ENCODE data around the gene CHSY1.

The CHSY1 gene

DNA sequence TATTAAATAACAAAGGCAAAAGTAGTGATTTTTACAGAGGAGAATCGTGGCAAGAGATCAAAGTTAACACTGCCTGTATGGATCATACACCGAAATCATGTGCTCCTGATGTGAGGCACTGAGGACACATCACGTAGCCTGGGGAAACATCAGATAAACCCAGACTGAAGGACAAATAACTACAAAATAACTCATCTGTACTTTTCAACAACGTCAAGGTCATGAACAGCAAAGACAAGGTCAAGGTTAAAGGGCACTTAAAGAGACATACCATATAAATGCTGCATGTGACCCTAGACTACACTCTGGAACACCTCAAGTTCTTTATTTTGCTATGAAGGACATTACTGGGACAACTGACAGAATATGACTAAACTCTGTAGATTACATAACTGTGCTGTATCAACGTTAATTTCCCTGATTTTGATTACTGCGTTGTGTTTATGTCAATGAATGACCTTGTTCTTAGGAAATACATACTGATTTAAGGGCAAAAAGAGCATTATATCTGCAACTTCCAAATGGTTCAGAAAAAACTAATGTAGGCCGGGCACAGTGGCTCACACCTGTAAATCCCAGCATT, 48.1 kb downstream of the CHSY1 start:
- no peak for FAIRE-seq
- TF ChIP-seq POLR2A (IDR thresholded peaks at IDR 0.05; ENCODE audit: low read depth, low read length): no peak
- DNase-seq (ENCODE audit: insufficient read length, low spot score): no peak

DNA sequence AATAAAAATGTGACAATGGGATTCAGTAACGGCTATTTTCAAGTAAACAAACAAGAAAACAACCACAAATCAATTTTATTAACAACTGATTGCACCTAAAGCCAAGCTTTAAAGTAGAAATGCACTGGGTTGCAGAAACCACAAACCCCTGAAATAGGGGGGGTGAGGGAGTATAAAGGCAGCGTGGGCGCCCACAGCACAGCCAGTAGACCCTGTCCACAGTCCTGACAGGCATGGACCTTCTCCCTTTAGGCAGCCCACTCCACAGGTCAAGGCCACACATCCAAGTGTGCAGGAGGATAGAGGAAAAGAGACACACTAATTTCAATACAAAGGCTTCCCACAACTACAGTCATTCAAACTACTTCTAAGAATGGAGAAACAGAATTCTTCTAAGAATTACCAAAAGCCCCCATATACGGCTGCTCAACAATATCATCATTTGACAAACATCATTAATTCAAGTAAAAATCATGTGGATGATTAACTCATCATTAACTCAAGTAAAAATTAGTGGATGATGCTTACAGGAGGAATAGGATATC, 48.7 kb downstream of the CHSY1 start:
- no peak for FAIRE-seq
- no peak for TF ChIP-seq POLR2A (IDR thresholded peaks at IDR 0.05; ENCODE audit: low read depth, low read length)
- no peak for DNase-seq (ENCODE audit: insufficient read length, low spot score)

DNA sequence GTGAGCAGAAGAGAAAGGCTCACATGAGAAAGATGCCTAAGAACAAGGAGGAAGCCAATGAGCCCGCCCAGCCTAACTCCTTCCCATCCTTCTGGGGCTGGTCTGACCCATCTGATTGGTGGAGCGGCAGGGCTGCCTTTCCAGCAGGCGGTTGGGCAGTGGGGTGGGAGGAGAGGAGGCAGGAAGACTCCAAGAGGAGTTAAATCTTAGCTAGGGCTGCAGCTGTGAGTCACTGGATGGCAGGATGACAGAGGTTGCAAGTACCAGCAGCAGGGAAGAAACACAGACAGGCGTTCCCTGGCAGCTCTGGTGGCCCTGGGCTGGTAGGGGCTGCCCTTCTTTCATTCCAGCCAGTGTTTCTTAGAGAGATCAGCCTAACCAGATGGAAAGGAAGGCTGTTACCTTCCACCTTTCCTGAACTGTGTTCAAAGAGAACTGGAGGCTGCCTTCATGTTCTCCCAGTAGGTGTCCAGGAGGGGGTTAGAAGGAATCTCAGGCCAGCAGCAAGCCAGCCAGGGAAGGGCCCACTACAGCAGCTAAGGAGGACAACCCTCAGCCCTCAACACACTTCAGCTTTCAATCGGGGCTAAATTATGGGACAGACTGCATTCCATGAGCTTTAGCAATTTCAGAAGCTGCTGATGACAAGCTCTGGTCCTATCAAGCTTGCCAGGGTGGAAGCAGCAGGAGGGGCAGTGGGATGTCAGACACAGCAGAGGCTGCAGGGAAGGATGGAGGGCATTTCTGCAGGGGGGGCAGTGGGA, 50.3 kb downstream of the CHSY1 start:
- DNase-seq (ENCODE audit: insufficient read length, low spot score): peak; percentile 63
- no peak; the same call in 1 of the 2 replicates for TF ChIP-seq POLR2A (IDR thresholded peaks at IDR 0.05; ENCODE audit: low read depth, low read length)
- FAIRE-seq: peak; percentile 23

DNA sequence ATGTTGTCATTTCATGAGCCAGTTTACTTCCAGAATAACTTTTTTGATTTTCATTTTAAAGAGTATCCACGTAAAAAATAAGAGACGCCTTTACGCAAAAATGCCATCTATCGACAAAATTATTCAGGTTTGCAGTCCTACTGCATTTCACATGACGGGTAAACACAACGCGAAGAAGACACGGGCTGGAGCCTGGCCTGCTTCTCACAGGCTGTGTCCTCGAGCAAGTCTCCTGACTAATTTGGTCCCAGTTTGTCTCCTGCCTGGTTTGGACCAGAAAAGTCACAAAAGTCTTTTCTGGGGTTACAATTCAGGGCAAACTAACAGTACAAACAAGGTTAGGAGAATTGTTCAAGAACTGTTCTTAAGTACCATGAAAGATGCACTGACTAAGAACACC, 51.7 kb downstream of the CHSY1 start:
- no peak for DNase-seq (ENCODE audit: insufficient read length, low spot score)
- FAIRE-seq: no peak

DNA sequence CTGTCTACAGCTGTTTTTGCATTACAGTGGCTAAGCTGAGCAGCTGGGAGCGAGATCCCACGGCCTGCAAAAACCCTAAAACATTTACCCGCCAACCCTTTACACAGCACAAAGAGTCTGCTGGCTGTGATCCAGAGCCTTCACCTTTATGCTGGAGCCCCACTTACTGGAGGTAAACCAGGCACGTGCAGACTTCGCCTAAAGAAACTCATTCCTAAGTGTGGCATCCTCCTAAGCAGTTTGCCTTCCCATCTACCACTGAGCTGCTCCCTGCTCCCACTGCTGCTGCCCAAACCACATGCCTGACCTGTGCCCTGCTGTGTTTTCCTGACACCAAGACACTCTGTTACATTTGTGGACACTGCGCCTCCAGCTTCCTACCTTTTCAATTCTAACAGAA, 53.0 kb downstream of the CHSY1 start:
- FAIRE-seq: no peak
- TF ChIP-seq POLR2A (IDR thresholded peaks at IDR 0.05; ENCODE audit: low read depth, low read length): no peak
- no peak for DNase-seq (ENCODE audit: insufficient read length, low spot score)

More for the DNA sequence above, 51.7 kb downstream of the CHSY1 start:
- TF ChIP-seq POLR2A (IDR thresholded peaks at IDR 0.05; ENCODE audit: low read depth, low read length): no peak

DNA sequence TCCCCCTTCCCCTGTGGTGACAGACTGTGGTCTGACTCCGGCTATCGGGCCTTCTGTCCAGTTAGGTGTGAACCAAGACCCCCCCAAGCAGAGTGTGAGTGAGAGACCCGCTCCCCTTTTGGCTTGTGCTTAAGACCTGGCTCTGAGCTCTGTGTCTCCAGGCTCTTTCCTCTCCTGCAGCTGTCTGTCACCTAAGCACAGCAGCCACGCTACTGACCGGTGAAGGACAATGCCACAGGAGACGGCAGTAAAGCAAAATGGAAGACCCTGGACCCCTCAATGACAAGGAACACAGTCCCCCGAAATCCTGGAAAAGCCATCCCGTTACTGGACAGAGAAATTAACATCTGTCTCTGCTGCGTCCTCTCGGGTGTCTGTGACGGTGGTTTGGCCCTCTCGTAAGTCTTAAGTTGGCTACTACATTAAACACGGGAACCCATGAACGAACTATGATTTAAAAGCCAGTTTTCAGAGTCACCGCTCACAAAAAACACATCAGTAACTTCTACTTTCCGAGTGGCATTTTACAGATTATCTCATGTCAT, 53.7 kb downstream of the CHSY1 start:
- TF ChIP-seq POLR2A (IDR thresholded peaks at IDR 0.05; ENCODE audit: low read depth, low read length): no peak

DNA sequence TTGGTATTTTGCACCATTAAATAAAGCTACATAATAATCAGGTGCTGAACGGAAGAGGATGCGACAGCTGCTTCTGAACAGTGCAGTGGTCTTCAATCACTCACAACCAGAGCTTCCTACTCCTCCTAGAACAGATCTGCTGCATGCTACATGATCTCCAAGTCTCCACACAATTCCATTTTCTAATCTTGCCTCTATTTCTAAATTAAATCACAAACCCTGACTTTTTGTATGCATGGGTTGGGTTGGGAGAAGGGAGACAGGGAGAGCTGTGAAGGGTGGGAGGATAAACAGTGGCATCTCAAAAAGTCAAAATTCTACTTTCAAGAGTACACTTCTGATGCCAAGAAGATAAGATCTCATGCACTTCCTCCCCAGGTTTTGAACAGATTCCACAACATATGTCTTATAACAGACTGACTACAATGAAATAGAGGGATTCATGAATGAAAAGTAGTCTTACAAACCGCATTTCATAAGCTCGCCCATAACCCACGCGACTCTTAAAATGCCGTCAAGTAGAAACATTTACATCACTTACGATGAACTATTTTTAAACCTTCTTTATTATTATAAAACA, 57.2 kb downstream of the CHSY1 start:
- DNase-seq (ENCODE audit: insufficient read length, low spot score): no peak
- no peak for FAIRE-seq
- no peak for TF ChIP-seq POLR2A (IDR thresholded peaks at IDR 0.05; ENCODE audit: low read depth, low read length)

More for the DNA sequence above, 53.7 kb downstream of the CHSY1 start:
- DNase-seq (ENCODE audit: insufficient read length, low spot score) (no peak), FAIRE-seq (no peak)

DNA sequence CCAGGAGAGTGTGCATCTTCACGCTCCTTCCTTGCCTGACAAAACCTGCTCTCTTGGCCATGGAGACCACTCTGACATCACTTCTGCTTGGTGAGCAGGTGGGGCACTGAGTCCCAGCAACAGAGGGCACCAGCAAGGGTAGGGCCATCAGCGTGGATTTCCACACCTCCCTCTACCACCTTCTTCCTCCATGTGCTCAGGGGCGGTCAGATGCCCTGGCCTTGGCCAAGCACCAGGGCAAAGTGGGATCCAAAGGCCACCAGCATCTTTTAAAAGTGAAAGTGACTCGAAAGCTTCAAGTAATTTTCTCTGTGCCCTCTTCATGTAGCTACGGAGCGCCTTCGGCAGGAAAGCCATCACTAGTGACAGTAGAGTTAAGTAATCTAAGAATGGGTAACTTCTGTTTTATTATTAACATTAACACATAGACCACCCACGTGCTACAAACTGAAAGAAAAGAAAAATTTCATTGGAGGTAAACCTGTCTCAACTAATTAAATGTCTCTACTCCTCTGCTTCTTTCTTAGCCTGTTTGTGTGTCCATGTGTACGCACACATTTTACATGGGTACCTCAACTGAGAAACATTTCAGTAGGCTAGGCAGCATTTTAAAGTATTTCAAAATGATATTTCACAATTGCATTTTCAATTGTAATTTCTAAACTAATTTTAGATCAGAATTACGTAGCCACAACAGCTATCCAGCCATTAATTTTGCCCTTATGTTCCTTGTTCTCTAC, 57.9 kb downstream of the CHSY1 start:
- no peak for TF ChIP-seq POLR2A (IDR thresholded peaks at IDR 0.05; ENCODE audit: low read depth, low read length)
- no peak for DNase-seq (ENCODE audit: insufficient read length, low spot score)
- FAIRE-seq: no peak

DNA sequence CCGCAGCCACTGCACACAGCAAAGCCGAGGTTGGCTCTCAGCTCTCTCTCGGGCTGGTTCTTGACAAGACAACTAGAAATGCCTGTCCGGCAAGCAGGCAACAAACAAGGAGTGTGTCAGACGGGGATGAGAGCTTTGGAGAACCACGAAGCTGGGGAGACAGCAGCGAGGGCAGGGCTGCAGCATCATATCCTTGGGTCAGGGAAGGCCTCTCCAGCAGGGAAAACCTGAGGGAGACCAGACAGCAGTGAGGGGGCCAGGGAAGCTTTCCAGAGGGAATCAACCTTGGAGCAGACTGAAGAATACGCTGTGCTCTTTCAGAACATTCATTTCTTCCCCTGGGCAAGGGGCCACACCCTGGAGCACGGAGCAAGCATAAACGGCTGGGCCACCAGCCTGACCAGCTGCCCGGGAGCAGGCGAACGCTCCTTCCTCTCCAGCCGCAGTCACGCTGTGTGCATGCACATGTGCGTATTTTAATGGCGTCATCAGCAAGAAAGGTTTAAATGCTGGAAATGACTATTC, 58.7 kb downstream of the CHSY1 start:
- TF ChIP-seq POLR2A (IDR thresholded peaks at IDR 0.05; ENCODE audit: low read depth, low read length): no peak
- DNase-seq (ENCODE audit: insufficient read length, low spot score) (no peak), FAIRE-seq (no peak)

DNA sequence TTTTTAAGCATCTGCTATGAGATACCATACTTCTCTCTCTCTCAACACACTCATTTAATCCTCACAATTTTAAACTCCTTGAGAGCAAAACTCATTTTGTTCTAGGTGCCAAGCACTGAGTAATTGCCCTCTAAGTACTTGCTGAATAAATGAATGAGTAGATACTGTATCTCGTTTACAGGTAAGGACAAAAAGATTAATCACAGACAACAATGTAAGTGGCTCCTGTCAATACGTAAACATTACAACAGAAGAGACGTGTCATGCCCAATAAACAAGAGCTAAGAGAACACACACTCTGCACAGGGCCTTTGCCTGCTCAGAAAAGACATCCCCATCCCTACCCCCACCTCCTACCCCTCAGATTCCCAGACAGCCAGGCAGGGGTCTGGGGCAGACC, 59.8 kb downstream of the CHSY1 start:
- DNase-seq (ENCODE audit: insufficient read length, low spot score) (no peak), FAIRE-seq (no peak)
- TF ChIP-seq POLR2A (IDR thresholded peaks at IDR 0.05; ENCODE audit: low read depth, low read length): no peak

DNA sequence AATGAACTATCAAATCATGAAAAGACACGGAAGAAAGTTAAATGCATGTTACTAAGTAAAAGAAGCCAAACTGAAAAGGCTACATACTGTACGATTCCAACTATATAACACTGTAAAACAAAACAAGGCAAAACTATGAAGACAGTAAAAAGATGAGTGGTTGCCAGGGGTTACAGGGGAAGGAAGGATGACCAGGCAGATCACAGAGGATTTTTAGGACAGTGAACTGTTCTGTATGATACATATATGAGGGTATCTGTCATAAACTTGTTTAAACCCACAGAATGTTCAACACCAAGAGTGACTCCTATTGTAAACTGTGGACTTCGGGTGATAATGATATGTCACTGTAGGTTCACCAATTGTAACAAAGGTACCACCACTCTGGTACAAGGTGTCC, 60.6 kb downstream of the CHSY1 start:
- TF ChIP-seq POLR2A (IDR thresholded peaks at IDR 0.05; ENCODE audit: low read depth, low read length): no peak
- FAIRE-seq (no peak), DNase-seq (ENCODE audit: insufficient read length, low spot score) (no peak)

DNA sequence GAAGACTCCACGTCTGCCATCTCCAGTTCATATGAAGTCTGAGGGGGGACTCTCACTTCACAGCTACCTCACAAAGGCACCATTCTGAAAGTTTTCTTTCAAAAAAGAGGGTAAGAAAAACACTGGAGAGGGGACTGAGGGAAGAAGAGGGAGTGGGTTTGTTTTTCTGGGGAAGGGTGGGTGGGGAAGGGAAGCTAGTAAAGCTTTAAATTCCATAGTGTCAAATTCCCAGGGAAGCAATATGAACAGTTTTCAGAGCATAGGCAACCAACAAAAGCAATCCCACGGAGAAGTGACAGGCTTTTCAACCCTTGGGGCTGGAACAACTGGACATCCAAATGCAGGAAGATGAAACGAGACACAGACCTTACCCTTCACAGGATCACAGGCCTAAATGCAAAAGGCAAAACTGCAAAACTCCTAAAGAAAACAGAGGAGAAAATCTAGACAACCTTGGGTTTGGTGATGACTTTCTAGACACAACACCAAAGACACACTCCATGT, 61.7 kb downstream of the CHSY1 start:
- FAIRE-seq: no peak
- TF ChIP-seq POLR2A (IDR thresholded peaks at IDR 0.05; ENCODE audit: low read depth, low read length): no peak
- DNase-seq (ENCODE audit: insufficient read length, low spot score): no peak

DNA sequence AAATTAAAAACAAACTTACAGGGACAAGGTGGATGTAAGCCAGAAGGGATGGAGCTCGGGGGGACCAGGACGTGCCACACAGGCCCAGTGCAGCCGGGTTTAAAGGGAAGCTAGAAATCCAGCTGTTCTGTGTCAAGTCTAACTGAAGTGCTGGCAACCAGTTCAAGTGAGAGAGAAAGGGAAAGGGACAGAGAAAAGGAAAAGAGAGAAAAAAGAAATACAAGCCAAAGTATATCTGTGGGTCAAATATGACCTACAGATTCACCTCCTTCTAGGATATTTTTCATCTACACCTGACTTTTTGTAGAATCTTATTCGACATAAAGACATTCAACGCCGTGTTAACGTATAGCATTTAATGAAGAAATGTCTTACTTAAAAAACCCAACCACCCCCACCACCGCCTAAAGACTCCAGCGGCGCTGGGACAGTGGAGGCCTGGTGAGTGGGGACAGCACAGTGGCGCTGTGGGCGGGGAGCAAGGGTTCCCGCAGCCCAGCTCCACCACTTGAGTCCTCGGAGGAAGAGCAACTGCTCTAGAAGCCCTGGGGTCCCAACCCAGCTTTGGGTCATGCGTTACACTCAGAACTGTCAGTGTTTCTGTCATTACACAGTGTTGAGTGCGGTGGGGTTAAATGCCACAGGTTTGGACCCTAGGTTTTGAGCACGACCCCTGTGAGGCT, 62.3 kb downstream of the CHSY1 start:
- DNase-seq (ENCODE audit: insufficient read length, low spot score) (no peak), FAIRE-seq (no peak)
- no peak for TF ChIP-seq POLR2A (IDR thresholded peaks at IDR 0.05; ENCODE audit: low read depth, low read length)

All from H54 (cell line).